Endothelial cell of umbilical vein (primary cell): ENCODE measurements around the gene GUCY1A1. TPM values are rescaled to one million over a fixed set of nuclear protein-coding genes. Genes with fewer than 3 reads are reported as not detected.

Experiments
- BruUV-seq: library from RNA; stranded (reverse); fragments of 400-500 nt; replicated peaks from 2 replicates; lab custom pipeline; 2021; lab: Mats Ljungman, UMichigan
- CTCF ChIA-PET: fragments of 300-600, 350-600 bp; sonication (Branson Sonifier 250); formaldehyde crosslinking; loops from one replicate; lab custom pipeline; 2021; ENCODE audit warnings: antibody characterized with exemption, inconsistent platforms; lab: Charles Lee
- POLR2A ChIA-PET: fragments of 300-600, 350-600 bp; sonication (Branson Sonifier 250); formaldehyde crosslinking; loops from one replicate; lab custom pipeline; 2021; ENCODE audit warnings: antibody characterized with exemption, inconsistent platforms; lab: Charles Lee
- DNase-seq: peaks from one replicate; pipeline ENCODE4 v3.0.0-alpha.2; 2011; ENCODE audit warnings: low read depth, low spot score
- FAIRE-seq: peaks from 2 replicates; lab custom pipeline; 2011; peaks lifted over from hg19 to GRCh38; lab: Jason Lieb, UNC
- H2AFZ ChIP-seq: 2 replicates; pipeline ENCODE4 v1.6.0; 2012; ENCODE audit warnings: low read depth, low read length, control low read depth, inconsistent platforms
- H3K27ac ChIP-seq: 2 replicates; pipeline ENCODE4 v1.5.1; 2011; ENCODE audit warnings: low read depth, mild to moderate bottlenecking, control low read depth, low read length, moderate library complexity; ENCODE audit not compliant: insufficient read depth
- H3K27me3 ChIP-seq, 2 experiments: 2 replicates each; pipeline versions ENCODE4 v1.6.0 to v1.6.1; 2011; ENCODE audit warnings: low read length in 2 of 2, mixed read lengths in 1 of 2; ENCODE audit not compliant: control insufficient read depth in 2 of 2, insufficient read depth in 2 of 2
- H3K36me3 ChIP-seq, 2 experiments: 2 replicates in 1 of 2; 3 replicates in 1 of 2; pipeline ENCODE4 v1.5.1; 2011; ENCODE audit warnings: low read length in 2 of 2, mild to moderate bottlenecking in 1 of 2, moderate library complexity in 1 of 2; ENCODE audit not compliant: control insufficient read depth in 2 of 2, insufficient read depth in 2 of 2; ENCODE audit errors: extremely low read depth in 1 of 2
- H3K4me1 ChIP-seq: 3 replicates; pipeline ENCODE4 v1.5.1; 2011; ENCODE audit warnings: mild to moderate bottlenecking, low read length; ENCODE audit not compliant: control insufficient read depth, insufficient read depth; ENCODE audit errors: extremely low read depth
- H3K4me2 ChIP-seq: 2 replicates; pipeline ENCODE4 v1.6.1; 2011; ENCODE audit warnings: low read length, control low read depth, mixed read lengths; ENCODE audit not compliant: insufficient read depth
- H3K4me3 ChIP-seq, 3 experiments: fragments of 200-600 bp in 1 of 3; sonication (generic), shearing (Covaris generic) in 1 of 3; replicated peaks in 1 of 3; 2 replicates each; pipeline ENCODE4 v1.5.1; 2011 to 2016; ENCODE audit warnings: control low read depth in 3 of 3, low read length in 3 of 3, mild to moderate bottlenecking in 2 of 3, inconsistent platforms in 1 of 3, low read depth in 1 of 3, moderate library complexity in 1 of 3; ENCODE audit not compliant: insufficient read depth in 1 of 3
- H3K79me2 ChIP-seq: 2 replicates; pipeline ENCODE4 v1.6.0; 2012; ENCODE audit warnings: low read length, inconsistent platforms; ENCODE audit not compliant: control insufficient read depth, insufficient read depth
- H3K9ac ChIP-seq: replicated peaks from 2 replicates; pipeline ENCODE3; 2011; ENCODE audit warnings: low read length, control low read depth; ENCODE audit not compliant: insufficient read depth; ENCODE audit errors: extremely low read depth
- H3K9me1 ChIP-seq: replicated peaks from 3 replicates; pipeline ENCODE4 v1.6.0; 2011; ENCODE audit warnings: mild to moderate bottlenecking, low read length; ENCODE audit not compliant: control insufficient read depth, insufficient read depth; ENCODE audit errors: extremely low read depth
- H3K9me3 ChIP-seq: replicated peaks from 2 replicates; pipeline ENCODE4 v1.5.1; 2012; ENCODE audit warnings: low read length, inconsistent platforms; ENCODE audit not compliant: control insufficient read depth, insufficient read depth
- H4K20me1 ChIP-seq: replicated peaks from 2 replicates; pipeline ENCODE3; 2011; ENCODE audit warnings: mild to moderate bottlenecking, low read length; ENCODE audit not compliant: control insufficient read depth, insufficient read depth; ENCODE audit errors: extremely low read depth
- EZH2 ChIP-seq: IDR thresholded peaks from 2 replicates; pipeline ENCODE4 v1.6.1; 2012; ENCODE audit warnings: borderline replicate concordance, low read depth, mild to moderate bottlenecking, moderate library complexity, low read length, inconsistent platforms; ENCODE audit not compliant: severe bottlenecking
- FOS ChIP-seq: IDR thresholded peaks from 2 replicates; pipeline ENCODE4 v1.6.1; 2011; ENCODE audit warnings: mild to moderate bottlenecking, low read length, moderate library complexity, borderline replicate concordance; ENCODE audit not compliant: insufficient read depth
- GATA2 ChIP-seq: IDR thresholded peaks from 2 replicates; pipeline ENCODE4 v1.7.0; 2011; ENCODE audit warnings: low read depth, mild to moderate bottlenecking, moderate library complexity, mixed read lengths, low read length; ENCODE audit not compliant: insufficient read length, insufficient read depth
- JUN ChIP-seq: IDR thresholded peaks from 2 replicates; pipeline ENCODE4 v1.6.1; 2011; ENCODE audit warnings: borderline replicate concordance, low read depth; ENCODE audit not compliant: insufficient read length, insufficient read depth
- MYC ChIP-seq: IDR thresholded peaks from one replicate; pipeline ENCODE4 v1.6.1; 2011; ENCODE audit warnings: mild to moderate bottlenecking, low read depth, low read length
- POLR2A ChIP-seq: IDR thresholded peaks from 2 replicates; pipeline ENCODE4 v1.6.1; 2012; ENCODE audit warnings: low read depth, mild to moderate bottlenecking, control low read depth, low read length
- POLR2AphosphoS5 ChIP-seq: IDR thresholded peaks from 2 replicates; pipeline ENCODE4 v1.6.1; 2012; ENCODE audit warnings: low read depth, mild to moderate bottlenecking, control low read depth, low read length, moderate library complexity; ENCODE audit not compliant: insufficient read depth
- dilution Hi-C: fragments of 300-500 bp; cut with MboI; formaldehyde crosslinking; loops from one replicate; pipeline ENCODE4 v1.15.0; 2019; ENCODE audit warnings: low sequenced_read_pairs; ENCODE audit not compliant: extremely low pct_ligation_motif_present
- intact Hi-C: fragments of 100-400 bp; cut with micrococcal nuclease; formaldehyde crosslinking; loops from one replicate; pipeline ENCODE4 v1.10.0; 2022
- polyA plus RNA-seq, 4 experiments: library from polyadenylated mRNA; depleted of rRNA in 3 of 4; stranded (reverse) in 3 of 4; unstranded in 1 of 4; fragments of >200 nt; gene quantifications; 2 replicates each; pipeline versions ENCODE4 v1.2.1 to v1.2.3, GENCODE V29; 2011 to 2012; ENCODE audit warnings: missing spikeins in 1 of 4
- total RNA-seq: library from RNA; stranded (reverse); gene quantifications from 2 replicates; pipeline ENCODE4 v1.2.3, GENCODE V29; 2021
- TF ChIP-seq, protein P1 (sequence below), 2 donors: IDR thresholded peaks; 1 replicate in 1 of 2; 2 replicates in 1 of 2; pipeline ENCODE4 v1.5.1; 2011; ENCODE audit warnings: low read length in 2 of 2, mild to moderate bottlenecking in 2 of 2, moderate library complexity in 2 of 2, control low read depth in 1 of 2, inconsistent platforms in 1 of 2, low read depth in 1 of 2; ENCODE audit not compliant: insufficient read depth in 1 of 2; ENCODE audit errors: extremely low read depth in 1 of 2

The GUCY1A1 gene
- total and polyA plus RNA-seq, 2 donors (not counting 3 experiments of a cell fraction or from before 2014, with no cell fraction given), result 1.3 to 4.4 TPM

- Histone ChIP-seq H3K27me3 (no peaks in the 10 kb centered on the region), H4K20me1 (no peaks in the 10 kb centered on the region), H3K27ac (no peak overlapping the region), H3K9me3 (no peaks in the 10 kb centered on the region), H3K79me2 (no peaks in the 10 kb centered on the region), H3K4me3 (no peak overlapping the region), H3K9ac (no peak overlapping the region), H3K9me1 (no peaks in the 10 kb centered on the region), H3K4me1 (no peaks in the 10 kb centered on the region), H3K4me2 (no peak overlapping the region), H2AFZ (no peak overlapping the region), H3K36me3 (no peaks in the 10 kb centered on the region)
- POLR2A ChIA-PET, result no interaction called here
- no peak for FAIRE-seq
- CTCF ChIA-PET, result no interaction called here
- intact Hi-C loops, result no loop called here
- DNase-seq, result no peak
- no TSS peak for BruUV-seq
- no peak for TF ChIP-seq POLR2A
- TF ChIP-seq JUN, result no peak
- TF ChIP-seq FOS, result no peak
- no peak for TF ChIP-seq EZH2
- dilution Hi-C loops, result no loop called here
These were observed 21.6 kb downstream of the GUCY1A1 start for GRCh38 chr4:155688211-155688610.

- H4K20me1 ChIP-seq, result no peaks in the 10 kb centered on the region
- no peak overlapping the region for H3K27ac ChIP-seq
- dilution Hi-C loops, result no loop called here
- DNase-seq (peak; percentile 46), FAIRE-seq (no peak)
- no peaks in the 10 kb centered on the region for H3K4me1 ChIP-seq
- ChIA-PET POLR2A (no interaction called here), CTCF (no interaction called here)
- no peaks in the 10 kb centered on the region for H3K9me1 ChIP-seq
- no peak overlapping the region for H3K4me3 ChIP-seq
- no peaks in the 10 kb centered on the region for H3K27me3 ChIP-seq
- intact Hi-C loops, result no loop called here
- no peak overlapping the region for H3K4me2 ChIP-seq
- no peak overlapping the region for H3K9ac ChIP-seq
- H2AFZ ChIP-seq, result peak overlapping the region; percentile 4
- no peaks in the 10 kb centered on the region for H3K36me3 ChIP-seq
- no peaks in the 10 kb centered on the region for H3K9me3 ChIP-seq
- no peak for TF ChIP-seq POLR2AphosphoS5
- TF ChIP-seq POLR2A, result no peak
- TF ChIP-seq MYC, result no peak
- no peak for TF ChIP-seq GATA2
- TF ChIP-seq, protein P1, sequence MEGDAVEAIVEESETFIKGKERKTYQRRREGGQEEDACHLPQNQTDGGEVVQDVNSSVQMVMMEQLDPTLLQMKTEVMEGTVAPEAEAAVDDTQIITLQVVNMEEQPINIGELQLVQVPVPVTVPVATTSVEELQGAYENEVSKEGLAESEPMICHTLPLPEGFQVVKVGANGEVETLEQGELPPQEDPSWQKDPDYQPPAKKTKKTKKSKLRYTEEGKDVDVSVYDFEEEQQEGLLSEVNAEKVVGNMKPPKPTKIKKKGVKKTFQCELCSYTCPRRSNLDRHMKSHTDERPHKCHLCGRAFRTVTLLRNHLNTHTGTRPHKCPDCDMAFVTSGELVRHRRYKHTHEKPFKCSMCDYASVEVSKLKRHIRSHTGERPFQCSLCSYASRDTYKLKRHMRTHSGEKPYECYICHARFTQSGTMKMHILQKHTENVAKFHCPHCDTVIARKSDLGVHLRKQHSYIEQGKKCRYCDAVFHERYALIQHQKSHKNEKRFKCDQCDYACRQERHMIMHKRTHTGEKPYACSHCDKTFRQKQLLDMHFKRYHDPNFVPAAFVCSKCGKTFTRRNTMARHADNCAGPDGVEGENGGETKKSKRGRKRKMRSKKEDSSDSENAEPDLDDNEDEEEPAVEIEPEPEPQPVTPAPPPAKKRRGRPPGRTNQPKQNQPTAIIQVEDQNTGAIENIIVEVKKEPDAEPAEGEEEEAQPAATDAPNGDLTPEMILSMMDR (IDR thresholded peaks at IDR 0.05; ENCODE audit: extremely low read depth in 1 of 2, insufficient read depth in 1 of 2, low read depth in 1 of 2, low read length in 2 of 2), result no peak
- H3K79me2 ChIP-seq, result no peaks in the 10 kb centered on the region
- BruUV-seq, result no TSS peak
These were observed 22.2 kb downstream of the GUCY1A1 start for GRCh38 chr4:155688860-155689259.
